ENCODE measurements around the gene MYPN. TPM values are rescaled to one million over a fixed set of nuclear protein-coding genes. Genes with fewer than 3 reads are reported as not detected.

MYPN gene
- total RNA-seq, 3 donors from 2014 or later: 0.33 TPM; not detected in 2

DNA sequence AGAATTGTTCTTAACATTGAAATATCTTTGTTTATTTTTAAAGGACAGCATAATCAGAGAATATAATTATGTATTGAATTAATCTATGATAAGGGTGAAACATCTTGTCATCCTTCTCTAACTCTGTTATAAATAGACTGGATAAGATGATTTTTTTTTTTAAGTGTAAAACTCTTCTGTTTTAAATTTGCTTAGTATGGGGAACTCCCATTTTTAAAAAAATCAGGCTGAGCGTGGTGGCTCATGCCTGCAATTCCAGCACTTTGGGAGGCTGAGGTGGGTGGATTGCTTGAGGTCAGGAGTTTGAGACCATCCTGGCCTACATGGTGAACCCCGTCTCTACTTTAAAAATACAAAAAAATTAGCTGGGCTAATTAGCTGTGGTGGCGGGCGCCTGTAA lies 24.8 kb upstream of the MYPN start:
- no peak for TF ChIP-seq POLR2A (IDR thresholded peaks at IDR 0.05)
- no peak for TF ChIP-seq POLR2AphosphoS5 (IDR thresholded peaks at IDR 0.05)
- TF ChIP-seq CTCF (IDR thresholded peaks at IDR 0.05): no peak
- intact Hi-C loops (cut with DNase I; ENCODE audit: low total_unique reads): loop anchor here (10.0 kb wide), 1 partner anchor 520 kb away; no protein-coding TSS in a partner anchor
- H3K27ac ChIP-seq: no peak overlapping the region

GRCh38 chr10:68086011-68086410 lies 23.3 kb upstream of the MYPN start:
- Histone ChIP-seq H3K9me3 (no peaks in the 10 kb centered on the region), H3K4me1 (no peaks in the 10 kb centered on the region), H3K27ac (no peak overlapping the region), H3K36me3 (no peaks in the 10 kb centered on the region), H3K27me3 (no peaks in the 10 kb centered on the region), H3K4me3 (no peak overlapping the region)
- TF ChIP-seq POLR2AphosphoS5 (IDR thresholded peaks at IDR 0.05) (no peak), CTCF (IDR thresholded peaks at IDR 0.05) (no peak), POLR2A (IDR thresholded peaks at IDR 0.05) (no peak)
- DNase-seq (ENCODE audit: low spot score in 2 of 2): no peak
- intact Hi-C loops (cut with DNase I; ENCODE audit: low total_unique reads): loop anchor here (10.0 kb wide), 1 partner anchor 519 kb away; no protein-coding TSS in a partner anchor

More for the DNA sequence above, 24.8 kb upstream of the MYPN start:
- Histone ChIP-seq H3K4me1 (no peaks in the 10 kb centered on the region), H3K4me3 (no peak overlapping the region), H3K36me3 (no peaks in the 10 kb centered on the region), H3K9me3 (no peaks in the 10 kb centered on the region), H3K27me3 (no peaks in the 10 kb centered on the region)
- no peak for DNase-seq (ENCODE audit: low spot score in 2 of 2)

DNA sequence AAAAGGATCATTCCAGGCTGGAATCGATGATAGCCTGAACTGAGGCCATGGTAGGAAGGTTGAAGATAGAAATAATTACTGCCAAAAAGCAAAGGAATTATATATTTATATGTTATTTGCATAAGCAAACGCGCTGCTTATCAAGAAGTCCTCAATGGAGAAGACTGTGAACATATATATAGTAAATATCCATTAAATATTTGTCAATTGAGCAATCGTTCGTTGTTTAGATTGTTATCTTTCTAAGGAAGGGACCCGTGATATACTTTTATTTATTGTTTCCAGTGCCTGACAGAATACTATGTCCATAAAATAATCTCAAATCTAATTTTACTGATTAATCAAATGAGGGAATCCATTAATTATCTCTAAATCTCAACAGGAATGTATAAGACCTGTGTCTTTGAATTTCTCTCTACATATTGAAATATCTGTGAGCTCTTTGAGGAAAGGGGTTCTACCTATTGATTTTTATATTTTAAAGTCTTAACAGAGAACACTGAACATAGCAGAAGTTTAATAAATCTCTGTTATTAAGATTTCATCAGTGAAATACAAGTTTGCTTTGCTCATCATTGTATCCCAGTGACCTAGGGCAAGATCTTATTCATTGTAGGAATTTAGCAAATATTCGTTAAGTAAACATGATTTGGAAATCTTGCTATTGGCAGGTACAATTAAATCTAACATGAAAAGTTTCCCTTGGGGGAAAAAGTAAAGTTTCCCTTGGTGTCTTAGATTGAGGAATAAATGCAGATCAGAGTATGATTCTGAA lies 22.2 kb upstream of the MYPN start:
- intact Hi-C loops (cut with DNase I; ENCODE audit: low total_unique reads): loop anchor here (10.0 kb wide), 1 partner anchor 518 kb away; no protein-coding TSS in a partner anchor
- Histone ChIP-seq H3K27me3 (no peaks in the 10 kb centered on the region), H3K27ac (no peak overlapping the region), H3K4me1 (no peaks in the 10 kb centered on the region), H3K9me3 (no peaks in the 10 kb centered on the region), H3K4me3 (no peak overlapping the region), H3K36me3 (no peaks in the 10 kb centered on the region)
- DNase-seq (ENCODE audit: low spot score in 2 of 2): no peak
- no peak for TF ChIP-seq POLR2A (IDR thresholded peaks at IDR 0.05)
- TF ChIP-seq CTCF (IDR thresholded peaks at IDR 0.05): no peak
- TF ChIP-seq POLR2AphosphoS5 (IDR thresholded peaks at IDR 0.05): no peak

GRCh38 chr10:68087685-68088401 lies 21.4 kb upstream of the MYPN start:
- H3K4me1 ChIP-seq: no peaks in the 10 kb centered on the region
- no peaks in the 10 kb centered on the region for H3K27me3 ChIP-seq
- TF ChIP-seq POLR2AphosphoS5 (IDR thresholded peaks at IDR 0.05) (no peak), POLR2A (IDR thresholded peaks at IDR 0.05) (no peak), CTCF (IDR thresholded peaks at IDR 0.05) (no peak)
- H3K9me3 ChIP-seq: no peaks in the 10 kb centered on the region
- H3K36me3 ChIP-seq: no peaks in the 10 kb centered on the region
- no peak overlapping the region for H3K4me3 ChIP-seq
- H3K27ac ChIP-seq: no peak overlapping the region
- no peak for DNase-seq (ENCODE audit: low spot score in 2 of 2)
- intact Hi-C loops (cut with DNase I; ENCODE audit: low total_unique reads): loop anchor here (10.0 kb wide), 1 partner anchor 517 kb away; no protein-coding TSS in a partner anchor

DNA sequence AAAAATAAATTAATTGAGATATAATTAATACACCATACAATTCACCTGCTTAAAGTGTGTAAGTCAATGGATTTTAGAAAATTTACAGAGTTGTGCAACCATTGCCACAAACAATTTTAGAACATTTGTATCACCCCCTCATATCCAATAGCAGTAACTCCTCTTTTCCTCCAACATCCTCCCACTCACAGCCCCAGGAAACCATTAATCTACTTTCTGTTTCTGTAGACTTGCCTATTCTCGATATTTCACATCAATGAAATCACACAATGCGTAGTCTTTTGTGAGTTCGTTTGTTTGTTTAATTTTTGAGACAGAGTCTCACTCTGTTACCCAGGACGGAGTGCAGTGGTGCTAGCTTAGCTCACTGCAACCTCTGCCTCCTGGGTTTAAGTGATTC lies 20.5 kb upstream of the MYPN start:
- Histone ChIP-seq H3K4me3 (no peak overlapping the region), H3K27me3 (no peaks in the 10 kb centered on the region), H3K27ac (no peak overlapping the region), H3K9me3 (no peaks in the 10 kb centered on the region), H3K36me3 (no peaks in the 10 kb centered on the region), H3K4me1 (no peaks in the 10 kb centered on the region)
- no peak for DNase-seq (ENCODE audit: low spot score in 2 of 2)
- intact Hi-C loops (cut with DNase I; ENCODE audit: low total_unique reads): loop anchor here (10.0 kb wide), 1 partner anchor 516 kb away; no protein-coding TSS in a partner anchor
- TF ChIP-seq POLR2A (IDR thresholded peaks at IDR 0.05): no peak
- no peak for TF ChIP-seq CTCF (IDR thresholded peaks at IDR 0.05)
- no peak for TF ChIP-seq POLR2AphosphoS5 (IDR thresholded peaks at IDR 0.05)
